Adipocyte (in vitro differentiated cells): Measurements from ENCODE around the gene RPS6KC1.

ENCODE experiments used
- DNase-seq: peaks from one replicate; pipeline ENCODE4 v3.0.0-alpha.2; 2015; ENCODE audit warnings: low read depth
- H3K27me3 ChIP-seq: replicated peaks from 2 replicates; pipeline ENCODE4 v1.7.0; 2013; ENCODE audit warnings: mild to moderate bottlenecking, low read length, moderate library complexity; ENCODE audit not compliant: control insufficient read depth, insufficient read depth
- H3K36me3 ChIP-seq: 2 replicates; pipeline ENCODE4 v1.7.0; 2013; ENCODE audit warnings: low read length, mild to moderate bottlenecking, moderate library complexity; ENCODE audit not compliant: control insufficient read depth, insufficient read depth, severe bottlenecking
- H3K4me1 ChIP-seq: 2 replicates; pipeline ENCODE4 v1.7.0; 2013; ENCODE audit warnings: mild to moderate bottlenecking, low read length, moderate library complexity; ENCODE audit not compliant: control insufficient read depth, insufficient read depth
- H3K4me3 ChIP-seq: 2 replicates; pipeline ENCODE4 v1.7.0; 2013; ENCODE audit warnings: mild to moderate bottlenecking, low read length, moderate library complexity
- H3K9ac ChIP-seq: 2 replicates; pipeline ENCODE4 v1.7.0; 2013; ENCODE audit warnings: mild to moderate bottlenecking, low read length, moderate library complexity
- H3K9me3 ChIP-seq: 2 replicates; pipeline ENCODE4 v1.7.0; 2013; ENCODE audit warnings: mild to moderate bottlenecking, low read length, moderate library complexity; ENCODE audit not compliant: control insufficient read depth

Gene RPS6KC1

GRCh38 chr1:213320191-213320870 is 269.3 kb downstream of the RPS6KC1 start:
- Histone ChIP-seq H3K27me3 (no peaks in the 10 kb centered on the region), H3K9ac (no peak overlapping the region), H3K9me3 (no peaks in the 10 kb centered on the region), H3K4me1 (no peaks in the 10 kb centered on the region), H3K4me3 (no peak overlapping the region), H3K36me3 (no peaks in the 10 kb centered on the region)
- DNase-seq, result no peak
